IPS DF 6.9 (cell line): ENCODE measurements around the gene CLN3.
"Not testable (repeated sequence)": the region's sequence is repeated elsewhere in the genome, so short reads cannot be mapped to it uniquely, and the experiment has no call there.

Experiments
- DNase-seq: peaks from one replicate; pipeline ENCODE4 v3.0.0-alpha.2; 2013; ENCODE audit warnings: low read depth, low spot score
- H3K27ac ChIP-seq: one replicate; pipeline ENCODE4 v1.5.1; 2013; ENCODE audit warnings: low read length, control low read depth
- H3K27me3 ChIP-seq: 2 replicates; pipeline ENCODE4 v1.6.1; 2013; ENCODE audit warnings: mild to moderate bottlenecking, low read length; ENCODE audit not compliant: control insufficient read depth, insufficient read depth
- H3K36me3 ChIP-seq: 2 replicates; pipeline ENCODE4 v1.6.1; 2013; ENCODE audit warnings: low read length; ENCODE audit not compliant: control insufficient read depth, insufficient read depth
- H3K4me1 ChIP-seq: 2 replicates; pipeline ENCODE4 v1.6.1; 2013; ENCODE audit warnings: low read length; ENCODE audit not compliant: control insufficient read depth, insufficient read depth
- H3K4me3 ChIP-seq: 2 replicates; pipeline ENCODE4 v1.5.1; 2013; ENCODE audit warnings: mild to moderate bottlenecking, low read length
- H3K9me3 ChIP-seq: 2 replicates; pipeline ENCODE4 v1.6.1; 2013; ENCODE audit warnings: low read length, inconsistent platforms; ENCODE audit not compliant: control insufficient read depth, insufficient read depth
- WGBS: extraction: QIAGEN DNeasy Blood & Tissue Kit; methylation state at CpG from one replicate; pipeline ENCODE4 v1.1.7; 2013; ENCODE audit warnings: mixed read lengths, missing lambda C conversion rate; ENCODE audit not compliant: insufficient read length, insufficient coverage; 5-methylcytosine and 5-hydroxymethylcytosine counted together

CLN3 gene

GRCh38 chr16:28511801-28512789 lies 20.2 kb upstream of the CLN3 start:
- WGBS: no CpG with 5 or more reads among the region's 21 CpGs
- no peaks in the 10 kb centered on the region; the same call in 1 of the 2 replicates for H3K36me3 ChIP-seq
- H3K4me1 ChIP-seq: no peaks in the 10 kb centered on the region

GRCh38 chr16:28511031-28511430 lies 19.2 kb upstream of the CLN3 start:
- no peak overlapping the region for H3K4me3 ChIP-seq
- H3K4me1 ChIP-seq: no peaks in the 10 kb centered on the region
- H3K27ac ChIP-seq: no peak overlapping the region
- no peaks in the 10 kb centered on the region for H3K9me3 ChIP-seq
- DNase-seq: no peak
- H3K27me3 ChIP-seq: no peaks in the 10 kb centered on the region
- no CpG with 5 or more reads among the region's 3 CpGs for WGBS
- H3K36me3 ChIP-seq: no peaks in the 10 kb centered on the region; the same call in 1 of the 2 replicates

More at GRCh38 chr16:28511801-28512789, 20.2 kb upstream of the CLN3 start:
- no peak for DNase-seq
- H3K27me3 ChIP-seq: no peaks in the 10 kb centered on the region
- no peak overlapping the region for H3K27ac ChIP-seq
- no peak overlapping the region for H3K4me3 ChIP-seq
- H3K9me3 ChIP-seq: no peaks in the 10 kb centered on the region

GRCh38 chr16:28505489-28506137 lies 13.7 kb upstream of the CLN3 start:
- no CpG with 5 or more reads among the region's 14 CpGs for WGBS
- Histone ChIP-seq H3K27ac (no peak overlapping the region), H3K36me3 (no peaks in the 10 kb centered on the region), H3K4me3 (no peak overlapping the region), H3K27me3 (no peaks in the 10 kb centered on the region), H3K9me3 (no peaks in the 10 kb centered on the region), H3K4me1 (no peaks in the 10 kb centered on the region)
- DNase-seq: no peak

GRCh38 chr16:28504707-28505404 lies 13.0 kb upstream of the CLN3 start:
- no peak overlapping the region for H3K27ac ChIP-seq
- no peaks in the 10 kb centered on the region for H3K36me3 ChIP-seq
- DNase-seq: no peak
- H3K4me3 ChIP-seq: no peak overlapping the region
- H3K9me3 ChIP-seq: no peaks in the 10 kb centered on the region
- WGBS: no CpG with 5 or more reads among the region's 8 CpGs
- H3K27me3 ChIP-seq: no peaks in the 10 kb centered on the region
- H3K4me1 ChIP-seq: no peaks in the 10 kb centered on the region

GRCh38 chr16:28503470-28504259 lies 11.8 kb upstream of the CLN3 start:
- Histone ChIP-seq H3K36me3 (no peaks in the 10 kb centered on the region), H3K27ac (no peak overlapping the region), H3K4me3 (no peak overlapping the region), H3K9me3 (no peaks in the 10 kb centered on the region), H3K4me1 (no peaks in the 10 kb centered on the region), H3K27me3 (no peaks in the 10 kb centered on the region)
- WGBS: no CpG with 5 or more reads among the region's 15 CpGs
- DNase-seq: no peak

GRCh38 chr16:28502290-28502689 lies 10.4 kb upstream of the CLN3 start:
- no peak for DNase-seq
- H3K4me3 ChIP-seq: no peak overlapping the region
- H3K36me3 ChIP-seq: no peaks in the 10 kb centered on the region
- 100% methylated on average over 2 of the region's 2 CpGs for WGBS
- no peaks in the 10 kb centered on the region for H3K27me3 ChIP-seq
- no peaks in the 10 kb centered on the region for H3K9me3 ChIP-seq
- no peak overlapping the region for H3K27ac ChIP-seq
- no peaks in the 10 kb centered on the region for H3K4me1 ChIP-seq

- WGBS: 100% methylated on average over 1 of the region's 19 CpGs
- H3K27ac ChIP-seq: no peak overlapping the region
Measured at GRCh38 chr16:28501258-28502232, 9.7 kb upstream of the CLN3 start.

DNA sequence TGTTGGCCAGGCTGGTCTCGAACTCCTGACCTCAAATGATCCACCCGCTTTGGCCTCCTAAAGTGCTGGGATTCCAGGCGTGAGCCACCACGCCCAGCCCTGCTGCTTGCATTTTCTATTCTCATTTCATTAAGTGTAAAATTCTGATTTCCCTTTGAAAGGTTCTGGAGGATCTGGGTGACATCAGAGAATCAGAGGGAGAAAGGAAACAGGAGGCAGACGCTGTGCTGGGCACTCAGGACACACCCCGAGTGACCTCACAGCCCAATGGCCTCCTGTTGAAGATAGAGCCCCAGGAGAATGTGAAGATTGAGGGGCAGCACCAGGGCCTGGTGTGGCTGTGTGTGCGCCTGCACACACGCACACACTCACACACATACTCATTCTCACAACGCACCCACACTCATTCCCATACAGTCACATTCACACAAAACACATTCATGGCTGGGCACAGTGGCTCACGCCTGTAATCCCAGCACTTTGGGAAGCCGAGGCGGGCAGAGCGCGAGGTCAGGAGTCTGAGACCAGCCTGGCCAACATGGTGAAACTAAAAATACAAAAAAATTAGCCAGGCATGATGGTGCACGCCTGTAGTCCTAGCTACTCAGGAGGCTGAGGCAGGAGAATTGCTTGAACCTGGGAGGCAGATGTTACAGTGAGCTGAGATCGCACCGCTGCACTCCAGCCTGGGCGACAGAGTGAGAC lies 8.8 kb upstream of the CLN3 start:
- H3K27me3 ChIP-seq, DNase-seq, H3K27ac ChIP-seq, H3K4me1 ChIP-seq, H3K9me3 ChIP-seq, H3K36me3 ChIP-seq, H3K4me3 ChIP-seq: not testable (repeated sequence)
- 100% methylated on average over 1 of the region's 18 CpGs for WGBS

More at GRCh38 chr16:28501258-28502232, 9.7 kb upstream of the CLN3 start:
- DNase-seq: no peak
- H3K4me1 ChIP-seq: no peaks in the 10 kb centered on the region
- H3K36me3 ChIP-seq: no peaks in the 10 kb centered on the region
- H3K4me3 ChIP-seq: no peak overlapping the region
- no peaks in the 10 kb centered on the region for H3K9me3 ChIP-seq
- H3K27me3 ChIP-seq: no peaks in the 10 kb centered on the region

GRCh38 chr16:28499854-28500253 lies 8.0 kb upstream of the CLN3 start:
- no CpG with 5 or more reads among the region's 10 CpGs for WGBS

More at GRCh38 chr16:28499854-28500253, 8.0 kb upstream of the CLN3 start:
- H3K4me1 ChIP-seq: no peaks in the 10 kb centered on the region
- no peaks in the 10 kb centered on the region for H3K36me3 ChIP-seq
- H3K27me3 ChIP-seq: no peaks in the 10 kb centered on the region
- no peaks in the 10 kb centered on the region for H3K9me3 ChIP-seq
- H3K4me3 ChIP-seq: no peak overlapping the region
- DNase-seq: no peak
- H3K27ac ChIP-seq: no peak overlapping the region
